ENCODE results near the gene TMPRSS3. TPM values are rescaled to one million over a fixed set of nuclear protein-coding genes. Genes with fewer than 3 reads are reported as not detected.

TMPRSS3 gene
- polyA plus RNA-seq, 1 of the 3 experiments (the other 2 are of a cell fraction): not detected

DNA sequence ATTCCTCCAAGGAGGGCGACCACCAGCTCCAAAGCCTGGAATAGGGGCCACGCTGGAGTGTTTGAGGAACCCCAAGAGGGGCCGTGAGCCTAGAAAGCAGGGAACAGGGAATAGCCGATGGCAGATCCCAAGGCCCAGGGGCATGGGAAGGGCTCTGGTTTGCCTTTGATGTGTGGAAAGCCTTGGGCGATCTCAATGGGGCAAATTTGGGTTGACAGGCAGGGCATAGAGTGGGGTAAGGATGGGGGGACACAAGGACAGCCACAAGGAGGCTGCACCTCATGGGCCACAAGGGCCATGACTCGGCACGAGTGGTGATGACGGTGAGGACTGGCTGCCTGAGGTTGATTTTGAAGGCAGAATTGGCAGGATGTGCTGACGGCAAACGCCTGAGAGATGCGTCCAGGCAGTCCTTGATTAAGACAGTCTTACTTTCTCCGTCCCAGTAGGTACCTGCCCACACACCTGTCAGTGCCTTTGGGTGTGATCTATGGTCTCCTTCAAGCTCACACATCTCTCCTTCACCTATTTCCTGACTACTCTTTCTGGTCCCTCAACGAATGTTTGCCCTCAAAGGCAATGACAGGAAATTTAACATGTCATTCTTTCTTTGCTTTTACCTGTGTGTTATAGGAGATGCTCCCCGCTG, 2.0 kb upstream of the TMPRSS3 start:
- TF ChIP-seq POLR2AphosphoS5 (IDR thresholded peaks at IDR 0.05; ENCODE audit: low read depth, low read length) (no peak), EP300 (IDR thresholded peaks at IDR 0.05; ENCODE audit: borderline replicate concordance in 1 of 2, low read depth in 1 of 2, low read length in 1 of 2) (no peak), NFIC (IDR thresholded peaks at IDR 0.05; ENCODE audit: borderline replicate concordance) (no peak), TAF1 (IDR thresholded peaks at IDR 0.05; ENCODE audit: borderline replicate concordance, low read depth, low read length) (no peak)
- TF ChIP-seq, protein P1, sequence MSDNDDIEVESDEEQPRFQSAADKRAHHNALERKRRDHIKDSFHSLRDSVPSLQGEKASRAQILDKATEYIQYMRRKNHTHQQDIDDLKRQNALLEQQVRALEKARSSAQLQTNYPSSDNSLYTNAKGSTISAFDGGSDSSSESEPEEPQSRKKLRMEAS (IDR thresholded peaks at IDR 0.05; ENCODE audit: low read depth): no peak
- Histone ChIP-seq H3K9me2 (no peaks in the 10 kb centered on the region), H3F3A (replicated peaks; ENCODE audit: insufficient read depth) (no peaks in the 10 kb centered on the region), H3K9ac (no peak overlapping the region), H3K79me2 (ENCODE audit: insufficient read depth) (no peaks in the 10 kb centered on the region), H3K4me3 (ENCODE audit: low read depth in 2 of 2, low read length in 1 of 2) (no peak overlapping the region), H3K36me3 (replicated peaks in 1 of 2; ENCODE audit: control insufficient read depth in 1 of 2, insufficient read depth in 2 of 2, low read length in 1 of 2) (no peaks in the 10 kb centered on the region), H3K4me2 (no peak overlapping the region), H3K27ac (ENCODE audit: low read depth in 2 of 2, low read length in 1 of 2) (no peak overlapping the region), H4K20me1 (ENCODE audit: insufficient read depth) (no peaks in the 10 kb centered on the region), H3K4me1 (ENCODE audit: control insufficient read depth in 1 of 2, insufficient read depth in 2 of 2, low read depth in 1 of 2, low read length in 1 of 2) (no peaks in the 10 kb centered on the region), H3K9me3 (no peaks in the 10 kb centered on the region), H3K27me3 (ENCODE audit: insufficient read depth) (no peaks in the 10 kb centered on the region), H2AFZ (ENCODE audit: low read depth) (no peak overlapping the region)
- ChIA-PET CTCF (interaction anchor here (1.1 kb wide), 1 partner anchor 16 kb away, joined by 3 read pairs; no protein-coding TSS in a partner anchor), POLR2A (no interaction called here)
- no peak for DNase-seq
- WGBS (ENCODE audit: low lambda C conversion rate): 43% methylated on average over 11 of the region's 14 CpGs

DNA sequence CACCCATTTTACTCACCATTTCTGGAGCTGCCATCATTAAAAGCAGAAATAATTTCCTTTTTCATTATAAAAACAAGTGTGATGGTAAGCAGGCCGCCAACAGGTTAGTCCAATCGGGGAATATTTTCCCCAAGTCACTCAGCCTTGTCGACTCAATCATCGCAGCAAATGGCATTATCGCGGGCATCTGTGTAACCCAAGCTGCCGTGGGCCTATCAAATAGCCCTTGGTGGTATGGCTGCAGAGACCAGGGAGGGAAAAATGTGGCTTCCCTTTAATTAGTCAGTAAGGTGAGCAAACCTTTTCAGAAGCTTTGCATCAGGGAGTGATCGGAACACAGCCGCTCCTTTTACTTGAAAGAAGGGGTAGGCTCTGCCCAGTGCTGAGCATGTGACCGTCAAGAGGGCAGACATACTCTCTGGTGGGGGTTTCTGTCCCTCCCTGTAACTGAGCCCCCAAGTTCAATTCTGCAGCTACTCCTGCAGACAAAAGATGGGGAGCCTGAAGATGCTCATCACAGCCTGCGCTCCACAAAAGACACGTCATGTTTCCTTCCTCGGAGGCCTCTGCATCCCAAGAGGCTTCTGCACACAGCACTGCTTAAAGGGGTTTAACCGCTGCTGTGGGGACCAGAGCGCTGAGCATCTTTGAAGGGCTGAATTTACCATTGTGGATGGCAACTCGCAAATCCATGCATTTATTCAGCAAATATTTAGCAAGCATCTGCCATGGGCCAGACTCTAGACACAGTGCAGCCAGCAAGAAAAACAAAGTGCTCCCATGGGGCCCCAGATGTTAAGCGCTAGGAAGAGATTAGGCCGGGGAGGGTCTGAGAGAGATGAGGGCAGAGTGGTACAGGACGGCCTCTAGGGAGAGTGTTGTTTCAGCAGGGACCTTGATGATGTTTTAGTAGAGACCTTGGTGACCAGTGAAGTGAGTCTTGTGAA, 1.2 kb upstream of the TMPRSS3 start:
- H3K27me3 ChIP-seq (ENCODE audit: insufficient read depth): no peaks in the 10 kb centered on the region
- no peak overlapping the region for H2AFZ ChIP-seq (ENCODE audit: low read depth)
- ChIA-PET CTCF (interaction anchor here (0.6 to 1.4 kb wide), 2 partner anchors 12 to 27 kb away, joined by 3 read pairs; no protein-coding TSS in a partner anchor), POLR2A (no interaction called here)
- DNase-seq: no peak
- H3K4me1 ChIP-seq (ENCODE audit: control insufficient read depth in 1 of 2, insufficient read depth in 2 of 2, low read depth in 1 of 2, low read length in 1 of 2): no peaks in the 10 kb centered on the region
- WGBS (ENCODE audit: low lambda C conversion rate): 64% methylated on average over 19 of the region's 19 CpGs
- no peaks in the 10 kb centered on the region for H3K9me2 ChIP-seq
- no peaks in the 10 kb centered on the region for H3F3A ChIP-seq (replicated peaks; ENCODE audit: insufficient read depth)
- TF ChIP-seq FOXM1 (IDR thresholded peaks at IDR 0.05; ENCODE audit: low read depth): no peak
- TF ChIP-seq RFX5 (IDR thresholded peaks at IDR 0.05; ENCODE audit: low read length): no peak
- TF ChIP-seq REST (IDR thresholded peaks at IDR 0.05; ENCODE audit: low read depth, low read length): no peak
- TF ChIP-seq JUND (IDR thresholded peaks at IDR 0.05): no peak
- no peak for TF ChIP-seq NRF1 (IDR thresholded peaks at IDR 0.05; ENCODE audit: low read depth, low read length)
- H3K9me3 ChIP-seq: no peaks in the 10 kb centered on the region
- no peak overlapping the region for H3K27ac ChIP-seq (ENCODE audit: low read depth in 2 of 2, low read length in 1 of 2)
- H3K79me2 ChIP-seq (ENCODE audit: insufficient read depth): no peaks in the 10 kb centered on the region
- H3K4me2 ChIP-seq: no peak overlapping the region
- H3K36me3 ChIP-seq (replicated peaks in 1 of 2; ENCODE audit: control insufficient read depth in 1 of 2, insufficient read depth in 2 of 2, low read length in 1 of 2): no peaks in the 10 kb centered on the region
- H3K9ac ChIP-seq: no peak overlapping the region
- no peak overlapping the region for H3K4me3 ChIP-seq (ENCODE audit: low read depth in 2 of 2, low read length in 1 of 2)
- H4K20me1 ChIP-seq (ENCODE audit: insufficient read depth): no peaks in the 10 kb centered on the region
